Pulmonary artery endothelial cell (primary cell): Measurements from ENCODE around the gene ETNK1. TPM values are rescaled to one million over a fixed set of nuclear protein-coding genes. Genes with fewer than 3 reads are reported as not detected.

Experiments
- DNase-seq: peaks from one replicate; pipeline ENCODE4 v3.0.0-alpha.2; 2011; ENCODE audit warnings: low read depth, low spot score
- total RNA-seq: library from RNA; depleted of rRNA; stranded (reverse); fragments of >200 nt; gene quantifications from 2 replicates; pipeline ENCODE4 v1.2.3, GENCODE V29; 2014

The ETNK1 gene
- total RNA-seq, 1 donor from 2014 or later: 41.0 TPM

DNA sequence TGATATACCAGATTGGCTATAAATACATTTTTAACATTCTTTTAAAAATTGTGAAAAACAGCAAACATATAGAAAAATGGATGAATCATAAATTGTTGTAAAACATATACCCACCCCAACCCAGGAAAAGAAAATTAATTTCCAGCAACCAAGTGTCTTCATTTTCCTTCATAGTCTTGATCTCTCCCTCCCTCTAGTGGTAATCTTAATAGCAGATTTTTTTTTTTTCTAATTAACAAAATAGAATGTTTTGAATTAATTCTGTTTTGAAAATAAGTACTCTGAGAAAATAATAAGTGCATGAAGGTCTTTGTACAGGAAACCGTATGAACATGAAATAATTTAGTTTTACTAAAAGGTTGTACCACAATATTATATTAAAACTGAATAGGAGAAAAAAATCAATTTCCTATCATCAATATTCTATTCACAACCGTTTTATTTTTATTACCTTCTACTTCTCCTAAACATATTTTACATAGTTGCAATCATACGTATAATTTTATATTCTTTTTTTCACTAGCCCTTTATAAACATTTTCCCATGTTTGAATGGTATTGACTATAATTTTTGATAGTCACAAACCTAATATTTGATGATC lies 7.0 kb downstream of the ETNK1 start:
- no peak for DNase-seq

DNA sequence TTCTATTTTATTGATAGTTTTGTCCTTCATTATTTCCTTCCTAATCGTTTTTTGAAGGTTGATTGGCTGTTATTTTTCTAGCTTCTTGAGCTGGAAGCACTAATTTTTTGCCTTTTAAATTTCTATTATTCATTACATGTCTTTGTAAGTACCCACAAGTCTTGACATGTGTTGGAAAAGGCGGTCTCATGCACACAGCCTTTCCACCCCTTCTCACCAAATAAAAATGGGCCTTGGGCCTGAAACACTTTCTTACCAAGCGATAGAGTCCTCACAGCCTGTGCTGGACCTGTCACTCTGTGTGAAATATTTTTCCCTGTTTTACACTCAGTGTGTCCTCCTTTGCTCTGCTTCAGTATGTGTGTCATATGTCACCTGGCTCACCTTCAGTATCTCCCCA lies 9.9 kb downstream of the ETNK1 start:
- no peak for DNase-seq

DNA sequence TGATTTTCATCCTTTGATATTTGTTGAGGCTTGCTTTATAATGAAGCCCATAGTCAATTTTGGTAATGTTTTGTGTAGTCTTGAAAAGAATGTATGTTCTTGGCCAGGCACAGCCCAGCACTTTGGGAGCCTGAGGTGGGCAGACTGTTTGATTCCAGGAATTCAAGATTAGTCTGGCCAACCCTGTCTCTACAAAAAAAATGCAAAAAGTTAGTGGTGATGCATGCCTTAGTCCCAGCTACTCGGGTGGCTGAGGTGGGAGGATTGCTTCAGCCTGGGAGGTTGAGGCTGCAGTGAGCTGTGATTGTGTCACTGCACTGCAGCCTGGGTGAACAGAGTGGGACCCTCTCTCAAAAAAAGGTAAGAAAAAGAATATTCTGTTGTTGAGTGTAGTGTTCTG lies 10.8 kb downstream of the ETNK1 start:
- DNase-seq: no peak

DNA sequence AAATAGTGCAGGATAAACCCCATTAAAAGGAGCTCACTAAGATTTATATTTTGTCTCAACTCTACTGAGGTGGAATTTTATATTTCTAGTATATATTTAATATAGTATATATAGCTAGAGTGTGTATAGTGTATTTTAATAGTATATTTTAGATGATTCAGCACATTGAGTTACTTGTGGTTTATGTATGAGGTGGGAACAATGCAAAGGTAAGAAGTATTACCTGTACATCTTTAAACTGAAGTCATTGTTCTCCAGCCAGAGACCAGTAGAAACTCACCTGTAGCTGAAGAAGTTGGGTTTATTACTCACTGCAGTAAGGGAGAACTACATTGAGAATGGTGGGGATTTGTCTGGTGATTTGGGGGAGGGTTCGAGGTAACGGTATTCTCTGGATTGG lies 15.9 kb downstream of the ETNK1 start:
- no peak for DNase-seq

DNA sequence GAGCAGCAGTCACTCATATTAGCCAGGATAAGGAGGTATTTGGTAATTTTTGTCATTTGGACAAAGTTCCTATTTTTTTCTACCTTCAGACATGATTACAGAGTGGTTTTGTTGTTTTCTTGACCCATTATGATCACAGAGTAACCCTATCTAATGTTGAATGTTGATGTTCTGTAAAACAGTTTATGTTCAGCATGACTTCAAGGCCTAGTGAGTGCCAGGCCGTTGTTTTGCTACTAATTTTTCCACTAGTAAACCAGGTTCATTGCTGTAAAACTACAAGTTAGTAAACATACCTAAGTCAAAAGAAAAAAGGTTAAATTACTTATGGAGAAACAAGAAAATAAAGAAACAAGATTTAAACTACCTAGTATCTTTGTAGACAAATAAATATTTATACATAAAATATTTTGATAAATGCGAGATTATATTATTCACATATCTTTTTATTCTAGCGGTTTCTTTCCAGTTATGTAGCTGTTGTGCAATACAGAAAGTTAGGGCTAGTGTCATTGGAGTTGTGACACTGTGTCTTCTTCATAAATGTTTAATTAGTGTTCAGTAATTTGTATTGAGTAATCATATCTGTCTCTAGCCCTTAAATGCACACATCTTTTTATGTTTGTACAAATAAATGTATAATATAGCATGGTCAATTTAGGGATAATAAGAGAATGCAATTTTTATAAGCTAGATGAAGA lies 16.5 kb downstream of the ETNK1 start:
- no peak for DNase-seq

DNA sequence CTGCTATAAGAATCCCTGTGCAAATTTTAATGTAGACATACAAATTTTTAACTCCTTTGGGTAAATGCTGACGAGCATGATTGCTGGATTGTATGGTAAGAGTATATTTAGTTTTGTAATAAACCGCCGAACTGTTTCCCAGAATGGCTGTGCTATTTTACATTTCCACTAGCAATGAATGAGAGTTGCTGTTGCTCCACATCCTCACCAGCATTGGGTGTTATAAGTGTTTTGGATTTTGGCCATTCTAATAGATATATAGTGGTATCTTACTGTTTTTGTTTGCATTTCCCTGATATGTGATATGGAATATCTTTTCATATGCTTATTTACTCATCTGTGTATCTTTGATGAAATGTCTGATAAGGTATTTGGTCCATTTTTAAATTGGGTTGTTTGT lies 23.7 kb downstream of the ETNK1 start:
- no peak for DNase-seq

DNA sequence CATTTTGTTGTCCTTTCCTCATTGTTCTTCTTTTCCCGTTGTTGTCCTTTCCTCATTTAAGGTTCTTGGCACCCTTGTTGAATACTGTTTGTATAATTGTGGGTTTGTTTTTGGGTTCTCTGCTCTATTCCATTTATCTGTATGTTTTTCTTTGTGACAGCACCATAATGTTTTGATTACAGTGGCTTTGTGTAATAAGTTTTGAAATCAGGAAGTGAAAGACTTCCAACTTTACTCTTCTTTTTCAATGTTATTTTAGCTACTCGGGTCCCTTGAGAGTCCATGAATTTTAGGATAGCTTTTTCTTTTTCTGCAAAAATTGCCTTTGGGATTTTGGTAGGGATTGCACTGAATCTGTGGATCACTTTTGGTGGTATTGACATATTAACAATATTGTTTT lies 28.1 kb downstream of the ETNK1 start:
- no peak for DNase-seq

DNA sequence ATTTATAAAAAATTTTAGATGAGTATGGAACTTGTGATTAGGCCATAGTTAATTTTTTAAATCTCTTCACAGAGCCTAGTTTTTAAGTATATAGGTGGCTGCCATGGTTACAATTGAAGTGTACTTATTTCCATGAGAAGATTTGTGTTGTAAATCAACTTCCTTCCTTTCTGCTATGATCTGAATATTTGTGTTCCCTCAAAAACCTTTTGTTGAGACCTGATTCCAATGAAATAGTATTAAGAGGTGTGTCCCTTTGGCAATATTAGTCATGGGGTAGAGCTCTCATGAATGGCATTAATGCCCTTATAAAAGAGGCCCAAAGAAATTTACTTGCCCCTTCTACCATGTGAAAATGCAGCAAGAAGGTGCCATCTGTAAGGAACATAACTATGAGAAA lies 28.8 kb downstream of the ETNK1 start:
- DNase-seq: peak; percentile 19

DNA sequence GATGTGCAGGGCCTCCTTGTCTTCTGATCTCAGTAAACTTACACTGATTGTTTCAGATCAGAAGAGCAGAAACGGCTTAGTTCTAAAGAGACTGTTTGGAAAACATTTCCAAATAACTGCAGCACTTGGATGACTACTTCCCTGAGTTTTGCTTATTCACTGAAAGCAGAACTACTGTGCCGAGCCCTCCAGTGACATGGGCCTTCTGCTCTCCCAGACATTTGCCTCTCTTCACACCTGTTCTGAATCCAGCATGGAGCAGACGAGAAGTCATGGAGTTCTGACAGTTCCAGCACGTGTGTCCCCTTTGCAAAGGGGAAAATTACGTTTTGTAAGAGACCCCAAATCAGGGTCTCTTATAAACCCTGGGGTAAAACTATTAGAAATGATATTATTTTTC lies 31.4 kb downstream of the ETNK1 start:
- DNase-seq: no peak

DNA sequence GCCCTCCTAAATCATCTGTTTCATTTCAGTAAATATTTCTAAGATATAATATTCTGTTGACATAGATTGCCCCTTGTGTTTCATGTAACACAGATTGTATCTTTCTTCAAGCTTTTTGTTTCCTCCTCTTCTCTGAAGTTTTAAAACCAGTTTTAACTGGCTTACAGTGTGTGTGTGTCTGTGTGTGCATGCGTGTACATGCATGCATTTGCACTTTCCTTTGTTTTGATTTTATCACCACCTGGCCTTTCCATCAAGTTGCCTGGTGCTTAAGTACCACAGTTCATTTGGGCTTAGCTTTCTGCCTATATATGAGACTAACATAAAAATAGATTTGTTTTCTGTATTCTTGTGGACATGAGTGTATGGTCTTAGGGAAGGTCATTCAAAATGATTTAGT lies 31.9 kb downstream of the ETNK1 start:
- DNase-seq: no peak

DNA sequence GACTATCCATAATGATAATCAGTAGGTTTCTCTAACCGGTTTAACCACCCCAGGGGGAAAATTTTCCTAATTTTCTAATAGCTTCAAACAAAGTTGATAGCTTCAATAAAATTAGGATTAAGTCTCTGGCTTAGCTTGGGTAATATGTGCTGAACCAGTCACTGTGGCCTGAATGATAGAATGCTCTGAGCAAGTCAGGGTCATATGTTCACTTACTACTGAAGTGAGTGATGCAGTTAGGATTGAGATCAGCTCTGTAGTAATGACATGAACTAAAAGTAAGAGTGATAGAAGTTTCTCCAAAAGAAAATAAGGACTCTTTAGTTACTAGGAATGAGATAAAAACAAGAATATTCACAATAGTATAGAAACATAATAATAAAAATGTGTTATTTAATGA lies 32.6 kb downstream of the ETNK1 start:
- no peak for DNase-seq

DNA sequence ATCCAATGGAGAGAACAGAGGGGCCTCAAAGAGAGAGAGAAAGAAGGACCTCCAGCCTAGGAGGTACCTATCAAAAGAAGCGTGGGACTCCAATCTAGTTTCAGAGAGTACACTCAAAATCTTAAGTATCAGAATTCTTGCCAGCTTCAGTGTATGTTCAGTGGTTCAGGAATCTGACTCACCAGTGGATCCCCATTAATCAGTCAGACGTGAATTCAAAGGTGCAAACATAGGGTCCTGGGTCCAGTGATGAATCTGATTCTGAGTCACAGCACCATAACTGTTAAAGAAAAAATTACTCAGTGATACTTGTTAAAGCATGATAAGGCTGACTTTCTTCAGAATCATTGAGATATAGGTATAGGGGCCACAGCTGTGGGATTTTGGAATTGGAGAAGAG lies 33.2 kb downstream of the ETNK1 start:
- peak; percentile 2 for DNase-seq

DNA sequence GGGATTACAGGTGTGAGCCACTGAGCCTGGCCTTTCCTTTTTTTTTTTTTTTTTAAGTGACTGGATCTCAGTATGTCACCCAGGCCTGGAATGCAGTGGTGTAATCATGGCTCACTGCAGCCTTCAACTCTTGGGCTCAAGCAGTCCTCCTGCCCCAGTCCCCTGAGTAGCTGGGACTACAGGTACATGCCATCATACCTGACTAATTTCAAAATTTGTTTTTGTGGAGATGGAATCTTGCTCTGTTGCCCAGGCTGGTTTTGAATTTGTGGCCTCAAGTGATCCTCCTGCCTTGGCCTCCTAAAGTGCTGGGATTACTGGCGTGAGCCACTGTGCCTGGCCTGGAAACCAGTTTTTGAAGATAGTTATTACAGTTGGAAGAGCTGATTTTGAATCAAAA lies 37.4 kb downstream of the ETNK1 start:
- no peak for DNase-seq

DNA sequence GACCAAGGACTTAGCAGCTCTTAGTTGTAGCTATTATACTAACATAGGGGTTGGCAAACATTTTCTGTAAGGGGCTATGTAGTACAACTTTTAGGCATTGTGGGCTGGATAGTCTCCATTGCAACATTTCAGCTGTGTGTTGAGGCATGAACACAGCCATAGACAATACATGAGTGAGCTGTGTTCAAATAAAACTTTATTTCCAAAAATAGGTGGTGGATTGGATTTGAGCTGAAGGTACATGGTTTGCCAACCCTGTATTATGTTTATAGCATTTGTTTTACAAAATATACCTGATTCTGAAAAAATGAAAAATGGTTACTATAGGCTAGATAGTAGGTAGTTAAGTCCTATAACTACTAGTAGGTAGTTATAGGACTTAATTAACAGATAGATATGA lies 40.5 kb downstream of the ETNK1 start:
- no peak for DNase-seq

DNA sequence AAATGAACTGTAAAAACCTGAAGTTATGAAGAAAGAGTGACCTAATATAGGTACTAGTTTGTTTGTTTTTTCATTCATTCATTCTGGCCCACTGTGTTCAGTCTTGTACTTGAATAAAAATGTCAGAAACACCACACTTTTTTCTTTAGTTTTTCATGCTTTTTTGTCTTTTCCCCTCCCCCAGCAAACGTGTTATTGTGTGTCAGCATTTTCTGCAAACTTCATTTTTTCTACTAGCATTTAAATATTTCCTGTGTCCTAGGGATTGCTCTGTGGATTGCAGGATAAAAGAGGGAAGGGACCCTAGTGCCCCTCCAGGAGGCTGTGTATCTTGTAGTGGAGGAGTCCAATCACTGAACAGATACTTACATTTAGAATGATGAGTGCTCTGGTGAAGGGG lies 42.2 kb downstream of the ETNK1 start:
- DNase-seq: no peak

DNA sequence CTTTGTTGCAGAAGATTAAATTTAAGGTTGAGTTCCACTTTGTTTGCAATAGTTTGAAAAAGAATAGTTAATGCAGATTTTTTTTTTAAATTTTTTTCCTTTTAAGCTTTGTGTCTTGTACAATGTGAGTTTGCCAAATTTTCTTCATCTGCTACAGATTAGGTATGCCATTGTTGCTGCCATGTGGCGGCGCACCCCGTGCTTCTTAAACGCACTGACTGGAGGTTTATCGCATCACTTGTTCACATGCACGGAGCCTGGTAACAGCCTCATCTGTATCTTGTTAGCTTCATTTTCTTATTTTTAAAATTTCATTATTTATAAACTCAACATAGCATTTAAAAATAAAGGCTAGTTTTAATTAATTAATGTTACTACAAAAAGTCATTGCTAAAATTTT lies 43.5 kb downstream of the ETNK1 start:
- no peak for DNase-seq

DNA sequence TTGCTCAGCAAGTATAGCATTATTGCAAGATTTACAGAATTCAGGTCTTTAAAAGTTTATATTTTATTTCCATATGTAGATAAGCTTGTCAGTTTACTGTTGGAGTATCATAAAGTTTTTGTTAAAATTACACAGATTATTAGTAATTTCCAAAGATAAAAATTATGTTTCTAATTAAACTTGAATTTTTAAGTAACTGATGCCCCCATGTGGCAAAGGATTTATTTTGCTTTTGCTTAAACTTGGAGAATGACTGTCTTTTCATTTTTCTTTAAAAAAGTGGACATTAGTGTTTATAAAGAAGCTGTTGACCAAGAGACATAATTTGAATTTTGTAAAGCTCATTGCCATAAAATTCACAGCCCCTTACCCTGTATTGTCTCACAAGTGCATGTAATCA lies 45.8 kb downstream of the ETNK1 start:
- no peak for DNase-seq

DNA sequence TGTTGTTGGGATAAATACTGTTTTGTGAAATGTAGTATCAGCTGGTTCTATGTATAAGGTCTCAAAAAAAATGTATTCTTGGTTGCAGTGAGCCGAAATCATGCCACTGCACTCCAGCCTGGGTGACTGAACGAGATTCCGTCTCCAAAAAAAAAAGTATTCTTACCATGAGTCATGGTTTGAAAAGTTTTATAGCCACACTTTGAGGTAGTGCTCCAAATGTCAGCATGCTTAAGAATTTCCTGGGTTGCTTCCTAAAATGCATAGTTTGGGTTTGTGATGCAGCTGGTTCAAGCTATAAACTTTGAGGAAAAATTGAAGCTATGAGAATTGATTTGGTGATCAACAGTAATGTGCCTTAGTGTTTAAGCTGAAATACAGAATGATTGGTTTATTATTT lies 48.0 kb downstream of the ETNK1 start:
- no peak for DNase-seq

DNA sequence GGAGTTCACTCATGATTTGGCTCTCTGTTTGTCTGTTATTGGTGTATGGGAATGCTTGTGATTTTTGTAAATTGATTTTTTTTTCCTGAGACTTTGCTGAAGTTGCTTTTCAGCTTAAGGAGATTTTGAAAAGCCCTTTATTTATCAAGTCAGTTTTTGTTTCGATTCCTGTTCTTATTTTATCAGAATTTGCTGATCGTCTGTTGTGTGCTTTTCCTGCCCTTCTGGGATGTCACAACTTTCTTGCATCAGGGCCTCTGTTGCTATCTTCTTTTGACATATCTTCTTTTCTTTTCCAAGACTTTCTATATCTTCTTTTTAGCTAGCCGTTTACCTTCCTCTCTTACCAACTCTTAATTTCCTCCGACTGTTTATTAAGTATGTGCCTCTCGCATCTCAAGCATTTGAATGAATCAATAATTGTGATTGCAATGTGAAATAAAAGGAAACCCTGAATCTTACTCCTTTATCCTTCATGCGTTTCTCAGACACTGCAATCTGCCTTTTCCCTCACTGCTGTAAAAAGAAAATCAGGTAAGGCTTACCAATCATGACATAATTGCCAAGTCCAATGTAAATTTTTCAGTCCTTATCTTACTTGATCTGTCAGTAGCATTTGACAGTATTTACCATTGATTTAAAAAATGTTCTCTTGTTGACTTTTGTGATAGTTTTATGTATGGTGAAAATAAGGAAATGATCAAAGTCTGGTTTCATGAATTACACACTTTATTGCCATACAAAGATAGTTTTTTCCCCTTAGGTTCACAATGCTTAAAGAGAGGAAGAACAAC lies 53.0 kb downstream of the ETNK1 start:
- no peak for DNase-seq

DNA sequence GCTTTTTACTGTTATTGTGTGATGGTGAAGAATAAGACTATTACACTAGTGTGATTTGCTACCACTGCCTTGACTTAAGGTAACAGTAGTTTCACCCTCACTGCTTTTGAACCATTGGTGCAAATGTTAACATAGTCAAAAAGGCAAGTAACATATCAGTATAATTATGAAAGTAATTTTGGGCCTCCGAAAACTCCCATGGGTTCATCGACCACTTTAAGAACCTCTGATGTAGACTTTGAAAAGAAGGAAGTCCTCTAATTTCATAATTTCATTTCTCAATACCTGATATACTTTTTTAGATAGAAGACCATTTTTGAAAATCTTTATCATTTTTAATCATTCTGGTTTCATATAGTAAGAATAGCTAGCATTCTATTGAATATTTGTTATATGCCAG lies 57.7 kb downstream of the ETNK1 start:
- no peak for DNase-seq

DNA sequence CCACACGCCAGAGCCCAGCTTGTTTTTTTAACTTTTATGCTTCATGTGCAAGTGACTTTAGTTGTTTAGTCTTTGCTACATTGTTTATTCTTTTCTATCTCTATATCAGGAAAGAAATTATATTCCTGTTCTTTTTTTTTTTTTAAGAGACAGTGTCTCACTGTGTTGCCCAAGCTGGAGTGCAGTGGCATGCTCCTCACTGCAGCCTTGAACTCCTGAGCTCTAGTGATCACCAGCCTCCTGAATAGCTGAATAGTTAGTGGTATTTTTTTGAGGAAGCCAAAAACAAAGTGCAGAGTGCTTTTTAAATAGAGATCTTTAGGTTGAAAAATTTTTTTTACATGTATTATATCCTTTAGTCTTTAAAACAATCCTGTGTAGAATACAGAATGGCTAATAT lies 58.2 kb downstream of the ETNK1 start:
- no peak for DNase-seq

DNA sequence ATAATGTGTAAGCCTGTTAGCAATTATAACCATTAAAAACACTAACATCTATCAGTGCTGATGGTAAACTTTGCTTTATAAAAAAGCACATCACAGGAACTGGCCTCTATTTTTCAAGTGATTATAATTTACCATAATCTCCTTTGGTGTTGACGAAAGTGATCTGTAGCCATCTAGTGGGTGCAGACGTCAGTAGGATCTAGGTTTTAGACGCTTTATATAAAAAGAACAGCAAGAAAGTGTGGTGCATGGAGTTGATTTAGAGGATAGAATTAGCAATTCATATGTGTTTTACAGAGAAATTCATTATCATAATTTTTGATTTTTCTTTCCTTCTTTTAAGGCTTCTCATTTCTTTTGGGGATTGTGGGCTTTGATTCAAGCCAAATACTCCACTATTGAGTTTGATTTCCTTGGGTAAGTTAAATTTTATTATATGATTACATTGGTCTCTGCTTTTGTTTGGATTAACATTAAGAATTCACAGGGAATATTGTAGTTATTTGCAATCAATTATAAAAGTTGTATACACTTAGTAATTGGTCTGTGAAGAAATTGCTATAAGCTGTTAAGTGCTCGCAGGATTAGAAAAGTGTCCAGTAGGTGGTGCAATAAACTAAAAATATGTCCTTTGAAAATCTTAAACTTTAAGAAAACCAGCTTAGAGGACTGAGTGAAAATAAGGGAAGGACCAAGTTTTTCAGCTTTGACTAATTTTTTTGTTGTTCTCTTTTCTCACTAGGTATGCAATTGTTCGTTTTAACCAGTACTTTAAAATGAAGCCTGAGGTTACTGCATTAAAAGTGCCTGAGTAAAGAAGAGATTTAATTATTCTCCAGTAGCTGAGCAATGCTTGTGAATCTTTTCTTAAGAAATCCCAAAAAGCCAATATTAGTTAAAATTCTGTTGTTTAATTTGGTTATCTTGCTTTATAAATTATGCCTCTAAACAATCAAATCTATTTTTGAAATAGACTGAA lies 59.5 kb downstream of the ETNK1 start:
- DNase-seq: no peak
